ENCODE measurements around the gene SLC46A1. TPM values are rescaled to one million over a fixed set of nuclear protein-coding genes. Genes with fewer than 3 reads are reported as not detected.

Gene SLC46A1
- polyA plus RNA-seq, 1 donor (not counting 4 experiments of a cell fraction or from before 2014, with no cell fraction given): 1.9 TPM

DNA sequence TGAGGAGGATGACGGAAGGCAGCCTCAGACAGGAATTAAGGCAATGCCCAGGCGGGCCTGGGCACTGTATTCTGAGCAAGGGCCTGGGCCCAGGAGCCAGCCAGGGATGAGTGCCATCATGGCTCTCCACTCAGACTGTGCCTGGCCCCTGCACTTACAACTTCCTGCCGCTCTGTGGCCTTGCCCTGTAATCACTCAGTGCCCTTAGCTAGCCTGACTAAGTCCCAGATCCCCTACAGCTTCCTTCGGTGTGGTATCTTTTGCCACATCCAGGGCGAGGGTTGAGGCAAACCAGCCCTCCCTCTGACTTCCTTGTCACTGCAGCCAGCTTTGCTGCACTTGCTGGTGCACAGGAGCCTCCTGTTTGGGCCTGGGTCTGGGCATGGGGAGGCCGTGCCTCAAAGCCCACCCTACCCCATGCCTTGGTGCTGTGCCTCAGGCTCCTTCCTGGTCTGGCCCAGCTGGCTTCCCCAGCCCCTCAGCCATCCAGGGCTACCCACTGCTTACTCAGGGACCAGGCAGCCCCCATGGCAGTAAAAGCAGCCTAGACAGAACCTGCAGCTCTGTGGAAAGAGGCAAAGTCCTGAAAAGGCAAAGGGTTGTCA, 9.3 kb downstream of the SLC46A1 start:
- Histone ChIP-seq H3K9ac (ENCODE audit: control insufficient read depth, extremely low read depth, insufficient read depth, low read length) (no peak overlapping the region), H3K36me3 (ENCODE audit: control insufficient read depth in 2 of 2, extremely low read depth in 1 of 2, insufficient read depth in 2 of 2, low read length in 2 of 2) (no peaks in the 10 kb centered on the region), H3K4me2 (ENCODE audit: control insufficient read depth, extremely low read depth, insufficient read depth, low read depth, low read length) (no peak overlapping the region), H3K27ac (ENCODE audit: control insufficient read depth, insufficient read depth, low read length) (no peak overlapping the region), H4K20me1 (ENCODE audit: control insufficient read depth, extremely low read depth, insufficient read depth, low read length) (no peaks in the 10 kb centered on the region), H3K9me1 (ENCODE audit: control insufficient read depth, extremely low read depth, insufficient read depth, low read length) (no peaks in the 10 kb centered on the region), H3K79me2 (ENCODE audit: control insufficient read depth, insufficient read depth, low read length) (no peaks in the 10 kb centered on the region), H3K27me3 (ENCODE audit: control insufficient read depth, extremely low read depth, insufficient read depth, low read length) (no peaks in the 10 kb centered on the region), H3K9me3 (ENCODE audit: control insufficient read depth, low read depth, low read length) (no peaks in the 10 kb centered on the region), H3K4me1 (ENCODE audit: control insufficient read depth, extremely low read depth, insufficient read depth, low read length) (peaks cover 12% of the 10 kb centered on the region), H2AFZ (ENCODE audit: control insufficient read depth, low read length) (no peak overlapping the region), H3K4me3 (ENCODE audit: control insufficient read depth in 2 of 3, extremely low read depth in 1 of 3, insufficient read depth in 2 of 3, low read depth in 1 of 3, low read length in 3 of 3) (no peak overlapping the region)
- DNase-seq (ENCODE audit: low read depth, low spot score) (no peak), FAIRE-seq (no peak)
- no peak for TF ChIP-seq EZH2 (IDR thresholded peaks at IDR 0.05; ENCODE audit: low read length)
- TF ChIP-seq, protein P1, sequence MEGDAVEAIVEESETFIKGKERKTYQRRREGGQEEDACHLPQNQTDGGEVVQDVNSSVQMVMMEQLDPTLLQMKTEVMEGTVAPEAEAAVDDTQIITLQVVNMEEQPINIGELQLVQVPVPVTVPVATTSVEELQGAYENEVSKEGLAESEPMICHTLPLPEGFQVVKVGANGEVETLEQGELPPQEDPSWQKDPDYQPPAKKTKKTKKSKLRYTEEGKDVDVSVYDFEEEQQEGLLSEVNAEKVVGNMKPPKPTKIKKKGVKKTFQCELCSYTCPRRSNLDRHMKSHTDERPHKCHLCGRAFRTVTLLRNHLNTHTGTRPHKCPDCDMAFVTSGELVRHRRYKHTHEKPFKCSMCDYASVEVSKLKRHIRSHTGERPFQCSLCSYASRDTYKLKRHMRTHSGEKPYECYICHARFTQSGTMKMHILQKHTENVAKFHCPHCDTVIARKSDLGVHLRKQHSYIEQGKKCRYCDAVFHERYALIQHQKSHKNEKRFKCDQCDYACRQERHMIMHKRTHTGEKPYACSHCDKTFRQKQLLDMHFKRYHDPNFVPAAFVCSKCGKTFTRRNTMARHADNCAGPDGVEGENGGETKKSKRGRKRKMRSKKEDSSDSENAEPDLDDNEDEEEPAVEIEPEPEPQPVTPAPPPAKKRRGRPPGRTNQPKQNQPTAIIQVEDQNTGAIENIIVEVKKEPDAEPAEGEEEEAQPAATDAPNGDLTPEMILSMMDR (optimal IDR thresholded peaks at IDR 0.05 in 1 of 3, IDR thresholded peaks at IDR 0.05 in 1 of 3, conservative IDR thresholded peaks at IDR 0.05 in 1 of 3; ENCODE audit: extremely low read depth in 1 of 3, insufficient read depth in 2 of 3, low read length in 3 of 3): no peak
- dilution Hi-C loops (cut with MboI; ENCODE audit: extremely low pct_ligation_motif_present, low sequenced_read_pairs): no loop called here

DNA sequence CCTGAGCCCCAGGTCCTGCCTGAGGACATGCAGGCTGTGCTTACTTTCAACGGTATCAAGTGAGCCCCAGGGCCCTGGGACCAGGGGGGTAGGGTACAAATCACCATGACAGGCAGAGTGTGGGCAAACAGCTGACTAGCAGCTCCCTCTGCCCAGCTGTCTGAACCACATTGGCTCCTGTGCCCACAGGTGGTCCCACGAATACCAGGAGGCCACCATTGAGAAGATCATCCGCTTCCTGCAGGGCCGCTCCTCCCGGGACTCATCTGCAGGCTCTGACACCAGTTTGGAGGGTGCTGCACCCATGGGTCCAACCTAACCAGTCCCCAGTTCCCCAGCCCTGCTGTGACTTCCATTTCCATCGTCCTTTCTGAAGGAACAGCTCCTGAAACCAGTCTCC, 10.0 kb downstream of the SLC46A1 start:
- Histone ChIP-seq H3K27me3 (ENCODE audit: control insufficient read depth, extremely low read depth, insufficient read depth, low read length) (no peaks in the 10 kb centered on the region), H3K36me3 (ENCODE audit: control insufficient read depth in 2 of 2, extremely low read depth in 1 of 2, insufficient read depth in 2 of 2, low read length in 2 of 2) (no peaks in the 10 kb centered on the region), H3K4me3 (ENCODE audit: control insufficient read depth in 2 of 3, extremely low read depth in 1 of 3, insufficient read depth in 2 of 3, low read depth in 1 of 3, low read length in 3 of 3) (no peak overlapping the region), H4K20me1 (ENCODE audit: control insufficient read depth, extremely low read depth, insufficient read depth, low read length) (no peaks in the 10 kb centered on the region), H3K79me2 (ENCODE audit: control insufficient read depth, insufficient read depth, low read length) (no peaks in the 10 kb centered on the region), H2AFZ (ENCODE audit: control insufficient read depth, low read length) (no peak overlapping the region), H3K9me1 (ENCODE audit: control insufficient read depth, extremely low read depth, insufficient read depth, low read length) (no peaks in the 10 kb centered on the region), H3K9me3 (ENCODE audit: control insufficient read depth, low read depth, low read length) (no peaks in the 10 kb centered on the region), H3K4me2 (ENCODE audit: control insufficient read depth, extremely low read depth, insufficient read depth, low read depth, low read length) (no peak overlapping the region), H3K4me1 (ENCODE audit: control insufficient read depth, extremely low read depth, insufficient read depth, low read length) (peaks cover 10% of the 10 kb centered on the region), H3K27ac (ENCODE audit: control insufficient read depth, insufficient read depth, low read length) (no peak overlapping the region), H3K9ac (ENCODE audit: control insufficient read depth, extremely low read depth, insufficient read depth, low read length) (no peak overlapping the region)
- TF ChIP-seq, protein P1 (optimal IDR thresholded peaks at IDR 0.05 in 1 of 3, IDR thresholded peaks at IDR 0.05 in 1 of 3, conservative IDR thresholded peaks at IDR 0.05 in 1 of 3; ENCODE audit: extremely low read depth in 1 of 3, insufficient read depth in 2 of 3, low read length in 3 of 3): no peak
- no peak for TF ChIP-seq EZH2 (IDR thresholded peaks at IDR 0.05; ENCODE audit: low read length)
- dilution Hi-C loops (cut with MboI; ENCODE audit: extremely low pct_ligation_motif_present, low sequenced_read_pairs): no loop called here
- FAIRE-seq: no peak
- no peak for DNase-seq (ENCODE audit: low read depth, low spot score)
